HEK293 (cell line): ENCODE results near the gene PRUNE2.
"Not testable (repeated sequence)": the region's sequence is repeated elsewhere in the genome, so short reads cannot be mapped to it uniquely, and the experiment has no call there.

ENCODE experiments used
- CTCF ChIA-PET: fragments of 350-600 bp; formaldehyde crosslinking; extraction: SDS; loops from one replicate; lab custom pipeline; 2021; ENCODE audit warnings: antibody characterized with exemption; lab: Yijun Ruan, JAX
- POLR2A ChIA-PET: fragments of 300-600 bp; formaldehyde crosslinking; extraction: SDS; loops from one replicate; lab custom pipeline; 2020; ENCODE audit warnings: antibody characterized with exemption, inconsistent platforms; lab: Yijun Ruan, JAX
- H3K27ac ChIP-seq: fragments of 200-500 bp; sonication (Bioruptor generic); 2 replicates; pipeline ENCODE4 v1.5.1; 2014; ENCODE audit warnings: low read depth, low read length, control low read depth, inconsistent platforms; ENCODE audit errors: extremely low read depth
- H3K36me3 ChIP-seq, 2 experiments: fragments of 200-500 bp in 1 of 2; sonication (Bioruptor generic) in 1 of 2; 1 replicate in 1 of 2; 2 replicates in 1 of 2; pipeline ENCODE4 v1.5.1; 2014 to 2017; ENCODE audit warnings: inconsistent platforms in 2 of 2, low read length in 2 of 2; ENCODE audit not compliant: control insufficient read depth in 2 of 2, insufficient read depth in 1 of 2
- H3K4me1 ChIP-seq: fragments of 200-500 bp; sonication (Bioruptor generic); 2 replicates; pipeline ENCODE4 v1.5.1; 2014; ENCODE audit warnings: mild to moderate bottlenecking, low read length, inconsistent platforms; ENCODE audit not compliant: control insufficient read depth, insufficient read depth
- H3K4me3 ChIP-seq: 2 replicates; pipeline ENCODE4 v1.5.1; 2011; ENCODE audit warnings: low read depth, mild to moderate bottlenecking, control low read depth, low read length, moderate library complexity
- H3K9me3 ChIP-seq: fragments of 200-500 bp; sonication (Bioruptor generic); 2 replicates; pipeline ENCODE4 v1.5.1; 2014; ENCODE audit warnings: low read depth, low read length, inconsistent platforms; ENCODE audit not compliant: control insufficient read depth, insufficient read depth
- BCL11B ChIP-seq: fragments of 450-650 bp; formaldehyde crosslinking; IDR thresholded peaks from 2 replicates; pipeline ENCODE4 v1.5.1; 2016; ENCODE audit warnings: low read depth, missing biosample characterization, missing genetic modification characterization
- ELK4 ChIP-seq: IDR thresholded peaks from 2 replicates; pipeline ENCODE4 v1.6.1; 2011; ENCODE audit warnings: mild to moderate bottlenecking, low read depth, low read length, borderline replicate concordance
- GLIS2 ChIP-seq: fragments of 450-650 bp; formaldehyde crosslinking; IDR thresholded peaks from 2 replicates; pipeline ENCODE4 v1.5.1; 2016; ENCODE audit warnings: missing biosample characterization, missing genetic modification characterization
- MZF1 ChIP-seq: fragments of 450-650 bp; formaldehyde crosslinking; IDR thresholded peaks from 2 replicates; pipeline ENCODE4 v1.5.1; 2017; ENCODE audit warnings: missing biosample characterization, missing genetic modification characterization, borderline replicate concordance
- PRDM2 ChIP-seq: fragments of 450-650 bp; formaldehyde crosslinking; IDR thresholded peaks from 2 replicates; pipeline ENCODE4 v1.5.1; 2016; ENCODE audit warnings: missing biosample characterization, missing genetic modification characterization, borderline replicate concordance
- RBAK ChIP-seq: fragments of 450-650 bp; formaldehyde crosslinking; IDR thresholded peaks from 2 replicates; pipeline ENCODE4 v1.5.1; 2016; ENCODE audit warnings: missing biosample characterization, missing genetic modification characterization
- REPIN1 ChIP-seq: fragments of 450-650 bp; formaldehyde crosslinking; IDR thresholded peaks from 2 replicates; pipeline ENCODE4 v1.5.1; 2017; ENCODE audit warnings: missing biosample characterization, missing genetic modification characterization, low read depth
- SALL2 ChIP-seq: fragments of 450-650 bp; formaldehyde crosslinking; IDR thresholded peaks from 2 replicates; pipeline ENCODE4 v1.5.0; 2017; ENCODE audit warnings: missing biosample characterization, mild to moderate bottlenecking, missing genetic modification characterization, borderline replicate concordance
- ZNF221 ChIP-seq: fragments of 450-650 bp; formaldehyde crosslinking; IDR thresholded peaks from 2 replicates; pipeline ENCODE4 v1.5.1; 2017; ENCODE audit warnings: missing biosample characterization, missing genetic modification characterization, borderline replicate concordance
- ZNF23 ChIP-seq: fragments of 450-650 bp; formaldehyde crosslinking; IDR thresholded peaks from 2 replicates; pipeline ENCODE4 v1.5.1; 2016; ENCODE audit warnings: missing biosample characterization, missing genetic modification characterization, borderline replicate concordance
- ZNF514 ChIP-seq: fragments of 450-650 bp; formaldehyde crosslinking; IDR thresholded peaks from 2 replicates; pipeline ENCODE4 v1.5.1; 2016; ENCODE audit warnings: missing biosample characterization, missing genetic modification characterization
- ZNF585B ChIP-seq: fragments of 450-650 bp; formaldehyde crosslinking; IDR thresholded peaks from 2 replicates; pipeline ENCODE4 v1.5.1; 2016; ENCODE audit warnings: missing biosample characterization, missing genetic modification characterization
- ZNF664 ChIP-seq: fragments of 450-650 bp; formaldehyde crosslinking; IDR thresholded peaks from 2 replicates; pipeline ENCODE4 v1.5.1; 2016; ENCODE audit warnings: missing biosample characterization, missing genetic modification characterization
- ZNF843 ChIP-seq: fragments of 450-650 bp; formaldehyde crosslinking; IDR thresholded peaks from 2 replicates; pipeline ENCODE4 v1.5.1; 2016; ENCODE audit warnings: missing biosample characterization, missing genetic modification characterization
- TF ChIP-seq, protein P1 (sequence below): sonication (generic); formaldehyde crosslinking; IDR thresholded peaks from 2 replicates; pipeline ENCODE4 v1.8.1; 2022; ENCODE audit warnings: mild to moderate bottlenecking, moderate library complexity, missing genetic modification reagents

The PRUNE2 gene

GRCh38 chr9:76905791-76906646 is at the start of gene PRUNE2 (continued):
- TF ChIP-seq RBAK (tag by site-specific recombination), result no peak

DNA sequence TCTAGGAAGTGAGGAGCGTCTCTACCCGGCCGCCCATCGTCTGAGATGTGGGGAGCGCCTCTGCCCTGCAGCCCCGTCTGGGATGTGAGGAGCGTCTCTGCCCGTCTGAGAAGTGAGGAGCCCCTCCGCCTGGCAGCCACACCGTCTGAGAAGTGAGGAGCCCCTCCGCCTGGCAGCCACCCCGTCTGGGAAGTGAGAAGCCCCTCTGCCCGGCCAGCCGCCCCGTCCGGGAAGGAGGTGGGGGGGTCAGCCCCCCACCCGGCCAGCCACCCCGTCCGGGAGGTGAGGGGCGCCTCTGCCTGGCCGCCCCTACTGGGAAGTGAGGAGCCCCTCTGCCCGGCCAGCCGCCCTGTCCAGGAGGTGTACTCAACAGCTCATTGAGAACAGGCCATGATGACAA is 49.5 kb upstream of the PRUNE2 start:
- POLR2A ChIA-PET, H3K27ac ChIP-seq, H3K4me3 ChIP-seq, CTCF ChIA-PET, H3K9me3 ChIP-seq, H3K36me3 ChIP-seq, H3K4me1 ChIP-seq: not testable (repeated sequence)

DNA sequence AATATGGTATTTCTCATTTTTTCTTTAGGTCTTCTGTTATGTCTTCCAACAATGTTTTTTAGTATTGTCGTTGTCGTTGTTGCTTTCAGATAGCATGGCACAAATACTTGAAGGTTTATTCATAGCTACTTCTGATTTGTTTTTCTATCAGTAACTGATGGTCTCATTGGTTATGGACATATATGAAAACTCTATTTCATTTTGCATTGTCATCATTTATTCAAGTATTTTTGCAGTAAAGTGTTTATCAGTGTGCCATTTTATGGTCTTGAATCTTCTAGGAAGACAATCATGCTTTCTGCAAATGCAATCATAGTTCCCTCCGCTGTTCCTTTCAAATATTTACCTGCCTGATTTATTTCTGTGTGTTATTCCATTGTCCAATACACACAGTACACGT is 44.0 kb upstream of the PRUNE2 start:
- no peak overlapping the region for H3K27ac ChIP-seq
- no peaks in the 10 kb centered on the region for H3K9me3 ChIP-seq
- CTCF ChIA-PET, result interaction anchor here (0.8 kb wide), 1 partner anchor 226 kb away, joined by 3 read pairs; no protein-coding TSS in a partner anchor
- TF ChIP-seq PRDM2 (tag by site-specific recombination), result no peak
- TF ChIP-seq SALL2 (tag by site-specific recombination), result no peak
- no peak for TF ChIP-seq ZNF843 (tag by site-specific recombination)
- no peak for TF ChIP-seq ZNF23 (tag by site-specific recombination)
- TF ChIP-seq, protein P1, sequence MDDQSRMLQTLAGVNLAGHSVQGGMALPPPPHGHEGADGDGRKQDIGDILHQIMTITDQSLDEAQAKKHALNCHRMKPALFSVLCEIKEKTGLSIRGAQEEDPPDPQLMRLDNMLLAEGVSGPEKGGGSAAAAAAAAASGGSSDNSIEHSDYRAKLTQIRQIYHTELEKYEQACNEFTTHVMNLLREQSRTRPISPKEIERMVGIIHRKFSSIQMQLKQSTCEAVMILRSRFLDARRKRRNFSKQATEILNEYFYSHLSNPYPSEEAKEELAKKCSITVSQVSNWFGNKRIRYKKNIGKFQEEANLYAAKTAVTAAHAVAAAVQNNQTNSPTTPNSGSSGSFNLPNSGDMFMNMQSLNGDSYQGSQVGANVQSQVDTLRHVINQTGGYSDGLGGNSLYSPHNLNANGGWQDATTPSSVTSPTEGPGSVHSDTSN (CRISPR knock-in tag), result no peak
- TF ChIP-seq BCL11B, result no peak
- TF ChIP-seq MZF1 (tag by site-specific recombination), result no peak
- TF ChIP-seq ZNF585B (tag by site-specific recombination), result no peak
- no peak for TF ChIP-seq ZNF221
- TF ChIP-seq ELK4, result no peak
- no peak for TF ChIP-seq ZNF664 (tag by site-specific recombination)
- TF ChIP-seq GLIS2 (tag by site-specific recombination), result no peak
- TF ChIP-seq REPIN1 (tag by site-specific recombination), result no peak
- TF ChIP-seq ZNF514 (tag by site-specific recombination), result no peak
- TF ChIP-seq, all 188 proteins: peak for 0
- H3K36me3 ChIP-seq, result no peaks in the 10 kb centered on the region
- POLR2A ChIA-PET, result no interaction called here
- no peak overlapping the region for H3K4me3 ChIP-seq
- no peaks in the 10 kb centered on the region for H3K4me1 ChIP-seq
